SJCRH30 (cell line): ENCODE data around the gene RPS27L. TPM values are rescaled to one million over a fixed set of nuclear protein-coding genes. Genes with fewer than 3 reads are reported as not detected.

Experiments used
- DNase-seq, 2 experiments: peaks; one replicate each; pipeline ENCODE4 v3.0.0-alpha.2; 2015 to 2020
- H3K27ac ChIP-seq: fragments of 250-450 bp; sonication (Bioruptor Pico); 2 replicates; pipeline ENCODE4 v1.5.1; 2020; ENCODE audit warnings: mild to moderate bottlenecking, moderate library complexity
- H3K27me3 ChIP-seq: fragments of 250-450 bp; sonication (Bioruptor Pico); 2 replicates; pipeline ENCODE4 v1.5.1; 2020; ENCODE audit warnings: mild to moderate bottlenecking, moderate library complexity
- H3K36me3 ChIP-seq: fragments of 250-450 bp; sonication (Bioruptor Pico); 2 replicates; pipeline ENCODE4 v1.5.1; 2020; ENCODE audit warnings: mild to moderate bottlenecking, moderate library complexity
- H3K4me1 ChIP-seq: fragments of 250-450 bp; sonication (Bioruptor Pico); 2 replicates; pipeline ENCODE4 v1.5.1; 2020; ENCODE audit warnings: mild to moderate bottlenecking, moderate library complexity
- H3K4me3 ChIP-seq: fragments of 250-450 bp; sonication (Bioruptor Pico); 2 replicates; pipeline ENCODE4 v1.5.1; 2020; ENCODE audit warnings: mild to moderate bottlenecking, moderate library complexity
- H3K9me3 ChIP-seq: fragments of 250-450 bp; sonication (Bioruptor Pico); replicated peaks from 2 replicates; pipeline ENCODE4 v1.5.1; 2020; ENCODE audit warnings: mild to moderate bottlenecking, moderate library complexity
- total RNA-seq: library from RNA; depleted of rRNA; stranded (reverse); fragments of >200 nt; shearing (Covaris generic); gene quantifications from 2 replicates; pipeline ENCODE4 v1.2.3, GENCODE V29; 2014; rRNA removed

Gene RPS27L
- total RNA-seq, result 178 and 185 TPM in 2 replicates

DNA sequence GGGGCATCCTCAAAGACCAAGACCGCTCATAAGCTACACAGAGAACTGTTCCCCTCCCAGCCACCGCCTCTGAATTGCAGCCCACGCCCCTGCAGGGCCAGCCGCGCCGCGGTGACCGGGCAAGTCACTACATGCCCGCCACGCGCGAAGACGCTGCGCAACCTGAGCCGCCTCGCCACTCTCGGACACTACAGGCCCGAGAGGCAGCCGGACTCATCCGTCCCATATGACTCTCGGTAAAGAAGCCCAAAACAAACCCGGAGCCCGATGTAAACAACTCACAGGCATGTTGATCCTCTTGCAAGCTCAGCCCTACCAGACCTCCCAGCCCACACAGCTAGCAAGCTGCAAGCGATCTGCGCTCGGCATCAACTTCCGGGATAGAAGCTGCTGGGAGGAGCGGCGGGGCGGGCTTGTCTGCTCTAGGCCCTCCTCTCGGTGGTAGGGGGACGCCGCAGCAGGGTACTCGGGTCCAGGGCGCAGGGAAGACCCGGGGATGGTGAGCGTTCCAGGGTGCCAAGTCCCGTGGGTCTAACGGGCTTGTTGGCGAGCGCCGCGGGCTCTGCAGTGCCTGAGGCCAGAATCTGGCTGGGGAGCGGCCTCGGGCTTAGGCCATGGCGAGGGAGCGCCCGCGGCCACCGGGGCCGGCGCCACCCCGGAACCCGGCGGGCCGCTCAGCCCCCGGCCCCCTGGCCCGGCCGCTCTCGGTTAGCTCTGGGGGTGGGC lies at the start of gene RPS27L:
Gene RPS27L, minus strand, starts transcription at position 360 of the 726 bp plus-strand sequence. Its CDS starts 72 bp downstream, at position 288.
- peaks cover 9% of the 10 kb centered on the region for H3K36me3 ChIP-seq
- H3K9me3 ChIP-seq, result no peaks in the 10 kb centered on the region
- H3K4me3 ChIP-seq, result peak within 1 kb of the TSS; percentile 68
- no peaks in the 10 kb centered on the region for H3K4me1 ChIP-seq
- peak; percentile 96 to 97 for DNase-seq
- no peaks in the 10 kb centered on the region for H3K27me3 ChIP-seq
- peak within 1 kb of the TSS; percentile 89 for H3K27ac ChIP-seq

- DNase-seq, result no peak
Observed at GRCh38 chr15:63206079-63206478, 48.8 kb upstream of the RPS27L start.

GRCh38 chr15:63203451-63204090 lies 46.3 kb upstream of the RPS27L start:
- H3K4me3 ChIP-seq, result no peak overlapping the region
- no peak overlapping the region for H3K27ac ChIP-seq
- H3K4me1 ChIP-seq, result peaks cover 5% of the 10 kb centered on the region
- no peaks in the 10 kb centered on the region for H3K27me3 ChIP-seq
- no peaks in the 10 kb centered on the region for H3K9me3 ChIP-seq
- DNase-seq, result no peak
- peaks cover 2% of the 10 kb centered on the region for H3K36me3 ChIP-seq

More at GRCh38 chr15:63206079-63206478, 48.8 kb upstream of the RPS27L start:
- Histone ChIP-seq H3K27me3 (no peaks in the 10 kb centered on the region), H3K4me3 (no peak overlapping the region), H3K36me3 (no peaks in the 10 kb centered on the region), H3K9me3 (no peaks in the 10 kb centered on the region), H3K27ac (no peak overlapping the region), H3K4me1 (no peaks in the 10 kb centered on the region; the same call in 1 of the 2 replicates)

GRCh38 chr15:63202861-63203260 lies 45.6 kb upstream of the RPS27L start:
- DNase-seq, result no peak
- no peak overlapping the region for H3K4me3 ChIP-seq
- peaks cover 5% of the 10 kb centered on the region for H3K4me1 ChIP-seq
- no peaks in the 10 kb centered on the region for H3K27me3 ChIP-seq
- no peaks in the 10 kb centered on the region for H3K9me3 ChIP-seq
- H3K27ac ChIP-seq, result no peak overlapping the region
- peaks cover 2% of the 10 kb centered on the region for H3K36me3 ChIP-seq

DNA sequence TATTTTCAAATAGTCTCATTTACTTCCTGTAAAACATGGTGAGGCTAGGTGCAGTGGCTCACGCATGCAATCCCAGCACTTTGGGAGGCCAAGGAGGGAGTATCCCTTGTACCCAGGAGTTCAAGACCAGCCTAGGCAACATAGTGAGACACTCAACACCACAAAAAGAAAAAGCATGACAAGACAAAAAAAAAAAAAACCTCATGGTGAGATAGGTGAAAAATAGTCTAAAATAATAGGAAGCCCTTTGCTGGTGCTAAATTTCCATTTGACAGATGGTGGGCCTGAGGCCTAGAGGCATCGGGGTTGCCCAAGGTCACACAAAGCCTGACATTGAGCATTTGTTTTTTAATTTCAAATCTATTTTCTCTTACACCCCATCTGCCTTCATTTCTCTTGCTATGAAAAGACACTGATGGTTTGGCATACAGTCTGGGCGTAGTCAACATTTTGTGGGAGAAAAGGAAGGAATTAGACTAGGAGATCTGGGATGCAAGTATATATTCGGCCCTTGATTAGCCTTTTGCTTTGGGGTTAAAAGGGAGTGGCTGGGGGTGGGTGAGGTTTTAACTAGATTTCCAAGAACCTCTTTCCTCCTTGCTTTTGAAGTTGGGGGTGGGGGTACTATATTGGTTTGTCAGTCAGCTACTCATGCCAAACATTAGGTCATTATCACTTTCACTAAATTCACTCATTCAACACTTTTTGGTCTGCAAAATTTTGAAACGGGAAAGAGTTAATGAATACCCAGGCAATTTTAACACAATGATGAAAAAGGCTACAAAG lies 43.4 kb upstream of the RPS27L start:
- no peak overlapping the region for H3K4me3 ChIP-seq
- no peaks in the 10 kb centered on the region for H3K9me3 ChIP-seq
- H3K36me3 ChIP-seq, result peaks cover 2% of the 10 kb centered on the region
- no peak overlapping the region for H3K27ac ChIP-seq
- peaks cover 5% of the 10 kb centered on the region for H3K4me1 ChIP-seq
- no peaks in the 10 kb centered on the region for H3K27me3 ChIP-seq
- no peak for DNase-seq

DNA sequence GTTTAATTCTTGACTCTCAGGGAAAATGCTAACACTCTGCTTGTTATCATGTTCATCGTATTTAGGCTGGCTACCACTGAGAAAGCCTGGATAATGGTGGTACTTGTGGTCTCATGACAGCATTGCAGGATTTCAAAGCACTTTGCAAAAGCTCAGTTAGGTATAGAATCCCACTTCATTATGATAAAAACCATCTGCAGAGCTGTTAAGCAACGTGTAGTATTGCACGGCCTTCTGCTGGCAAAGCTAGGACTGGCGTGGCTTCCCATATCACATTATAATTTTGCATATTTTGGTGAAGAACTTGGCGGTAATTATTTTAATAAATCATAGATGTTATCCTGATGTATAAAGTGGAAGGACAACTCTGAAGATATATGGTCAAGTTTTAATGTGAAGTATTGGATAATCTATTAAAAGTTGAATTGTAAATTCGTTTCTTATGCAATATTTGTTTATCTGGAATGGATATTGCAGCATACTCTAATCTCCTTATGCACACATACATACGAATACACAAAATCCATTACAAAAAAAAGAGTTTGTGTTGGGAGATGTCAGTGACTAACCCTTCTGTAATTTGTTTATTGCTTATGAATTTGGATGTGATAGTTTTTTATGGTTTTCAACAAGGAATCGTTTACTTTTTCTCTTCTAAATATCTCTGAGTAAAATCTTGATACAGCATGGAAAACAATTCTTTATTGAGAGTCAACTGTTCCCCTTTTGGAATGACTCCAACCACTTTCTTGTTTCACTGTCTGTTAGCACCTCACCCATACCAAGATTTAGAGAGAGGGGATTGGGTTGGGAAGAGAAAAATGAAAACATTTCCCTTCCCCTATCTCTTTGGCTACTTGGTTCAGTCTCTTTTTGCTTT lies 41.3 kb upstream of the RPS27L start:
- H3K9me3 ChIP-seq, result no peaks in the 10 kb centered on the region
- H3K4me1 ChIP-seq, result peaks cover 5% of the 10 kb centered on the region
- H3K27ac ChIP-seq, result no peak overlapping the region
- no peak overlapping the region for H3K4me3 ChIP-seq
- peaks cover 2% of the 10 kb centered on the region for H3K36me3 ChIP-seq
- H3K27me3 ChIP-seq, result no peaks in the 10 kb centered on the region
- no peak for DNase-seq

DNA sequence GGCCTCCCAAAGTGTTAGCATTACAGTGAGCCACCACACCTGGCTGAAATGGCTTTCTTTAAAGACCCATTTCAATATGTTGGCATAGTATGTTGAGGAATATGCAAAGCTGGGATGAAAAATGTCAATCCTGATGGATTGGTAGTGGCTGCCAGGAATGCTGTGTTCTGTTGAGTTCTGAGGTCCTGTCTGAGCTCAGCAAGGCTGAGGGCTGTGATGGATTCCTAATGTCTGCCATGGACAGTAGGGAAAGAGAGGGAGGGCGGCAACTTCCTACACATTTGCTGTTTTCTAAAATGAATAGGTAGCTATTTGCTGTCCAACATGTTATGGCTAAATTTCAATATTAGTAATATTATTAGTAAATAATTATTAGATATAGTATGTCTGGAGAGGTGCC lies 40.3 kb upstream of the RPS27L start:
- peaks cover 2% of the 10 kb centered on the region for H3K36me3 ChIP-seq
- no peak for DNase-seq
- H3K27ac ChIP-seq, result no peak overlapping the region
- no peak overlapping the region for H3K4me3 ChIP-seq
- H3K9me3 ChIP-seq, result no peaks in the 10 kb centered on the region
- H3K27me3 ChIP-seq, result no peaks in the 10 kb centered on the region
- H3K4me1 ChIP-seq, result peaks cover 5% of the 10 kb centered on the region

GRCh38 chr15:63196842-63197241 lies 39.6 kb upstream of the RPS27L start:
- Histone ChIP-seq H3K27me3 (no peaks in the 10 kb centered on the region), H3K4me3 (no peak overlapping the region), H3K9me3 (no peaks in the 10 kb centered on the region), H3K27ac (no peak overlapping the region), H3K4me1 (peaks cover 5% of the 10 kb centered on the region), H3K36me3 (peaks cover 2% of the 10 kb centered on the region)
- no peak for DNase-seq

DNA sequence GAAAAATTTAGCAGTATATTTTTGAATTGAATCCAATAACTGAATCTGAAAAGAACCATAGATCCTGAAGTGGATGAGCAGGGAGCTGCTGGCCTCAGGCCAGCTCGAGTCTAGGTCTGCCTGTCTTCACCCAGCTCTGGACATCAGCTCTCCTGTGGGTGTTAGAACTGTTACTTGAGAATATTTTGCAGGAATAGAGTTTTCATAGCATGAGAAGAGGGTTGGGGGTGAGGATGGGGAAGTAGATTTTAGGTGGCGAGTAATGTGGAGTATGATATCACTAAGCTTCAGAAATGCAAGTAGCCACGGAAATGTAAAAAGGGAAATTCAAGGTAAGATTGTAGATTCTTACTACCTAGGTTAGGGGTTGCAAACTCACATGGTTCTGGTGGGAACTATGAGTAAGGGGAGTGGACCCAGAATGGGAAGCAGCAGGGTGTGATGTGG lies 38.3 kb upstream of the RPS27L start:
- peaks cover 2% of the 10 kb centered on the region for H3K36me3 ChIP-seq
- H3K4me3 ChIP-seq, result no peak overlapping the region
- no peak overlapping the region for H3K27ac ChIP-seq
- no peak for DNase-seq
- H3K27me3 ChIP-seq, result no peaks in the 10 kb centered on the region
- H3K4me1 ChIP-seq, result peaks cover 6% of the 10 kb centered on the region
- H3K9me3 ChIP-seq, result no peaks in the 10 kb centered on the region

GRCh38 chr15:63194880-63195568 lies 37.7 kb upstream of the RPS27L start:
- Histone ChIP-seq H3K4me1 (peaks cover 8% of the 10 kb centered on the region), H3K36me3 (peaks cover 2% of the 10 kb centered on the region; the same call in 1 of the 2 replicates)

GRCh38 chr15:63194302-63194701 lies 37.0 kb upstream of the RPS27L start:
- Histone ChIP-seq H3K4me1 (peaks cover 8% of the 10 kb centered on the region), H3K27ac (no peak overlapping the region), H3K9me3 (no peaks in the 10 kb centered on the region), H3K4me3 (no peak overlapping the region), H3K36me3 (peaks cover 2% of the 10 kb centered on the region; the same call in 1 of the 2 replicates), H3K27me3 (no peaks in the 10 kb centered on the region)
- no peak for DNase-seq

More at GRCh38 chr15:63194880-63195568, 37.7 kb upstream of the RPS27L start:
- no peaks in the 10 kb centered on the region for H3K27me3 ChIP-seq
- H3K9me3 ChIP-seq, result no peaks in the 10 kb centered on the region
- no peak overlapping the region for H3K27ac ChIP-seq
- no peak overlapping the region for H3K4me3 ChIP-seq
- no peak for DNase-seq

DNA sequence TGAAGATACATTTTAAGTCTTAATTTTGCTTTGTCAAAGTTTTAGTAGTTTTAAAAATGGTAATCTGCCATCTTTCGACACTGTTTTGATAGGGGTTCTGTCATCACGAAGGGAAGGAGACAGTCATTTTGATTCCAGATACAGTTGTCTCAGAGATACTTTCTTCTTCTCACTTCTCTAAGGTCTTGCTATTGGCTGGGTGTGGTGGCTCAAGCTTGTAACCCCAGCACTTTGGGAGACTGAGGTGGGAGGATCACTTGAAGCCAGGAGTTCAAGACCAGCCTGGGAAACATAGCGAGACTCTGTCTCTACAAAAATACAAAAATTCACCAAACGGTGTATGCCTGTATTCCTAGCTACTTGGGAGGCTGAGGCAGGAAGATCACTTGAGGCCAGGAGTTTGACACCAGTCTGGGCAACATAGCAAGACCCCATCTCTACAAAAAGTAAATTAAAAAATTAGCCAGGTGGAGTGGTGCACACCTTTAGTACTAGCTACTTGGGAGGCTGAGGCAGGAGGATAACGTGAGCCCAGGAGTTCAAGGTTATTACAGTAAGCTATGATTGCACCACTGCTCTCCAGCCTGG lies 35.4 kb upstream of the RPS27L start:
- Histone ChIP-seq H3K4me1 (peaks cover 8% of the 10 kb centered on the region; the same call in 1 of the 2 replicates), H3K4me3 (no peak overlapping the region), H3K27me3 (no peaks in the 10 kb centered on the region), H3K27ac (no peak overlapping the region), H3K9me3 (no peaks in the 10 kb centered on the region), H3K36me3 (no peaks in the 10 kb centered on the region)
- no peak for DNase-seq

DNA sequence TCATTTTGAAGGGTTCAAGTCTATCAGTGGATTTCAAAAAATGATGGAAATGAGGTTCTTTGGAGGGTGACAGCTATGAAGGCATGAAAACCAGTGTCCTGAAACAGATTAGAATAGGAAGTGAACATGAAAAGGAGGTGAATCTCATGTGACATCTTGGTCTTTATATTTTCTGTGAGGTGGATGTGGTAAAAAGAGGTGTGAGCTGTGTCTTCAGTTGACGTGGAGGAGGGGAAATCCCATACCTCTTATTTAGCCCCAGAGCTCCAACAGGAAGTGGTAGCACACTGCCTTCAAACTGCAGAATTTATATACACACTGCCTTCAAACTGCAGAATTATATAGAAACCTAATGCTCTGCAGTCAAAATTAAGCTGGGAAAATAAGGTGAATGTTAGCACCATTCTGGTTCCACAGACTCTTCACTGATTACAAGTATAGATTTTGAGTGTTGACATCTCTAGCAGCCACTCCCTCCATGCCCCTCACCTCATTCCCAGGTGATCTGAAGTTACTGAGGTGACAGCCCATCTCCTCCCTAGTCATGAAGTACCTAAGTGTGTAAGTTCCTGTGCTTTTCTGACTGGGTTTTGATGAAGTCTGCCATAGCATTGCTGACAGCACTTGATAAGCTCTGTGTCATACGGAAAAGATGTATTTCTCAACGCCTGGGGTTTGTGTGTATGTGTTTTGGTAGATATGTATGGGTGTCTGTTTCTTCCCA lies 34.8 kb upstream of the RPS27L start:
- Histone ChIP-seq H3K9me3 (no peaks in the 10 kb centered on the region), H3K36me3 (no peaks in the 10 kb centered on the region), H3K27me3 (no peaks in the 10 kb centered on the region), H3K27ac (no peak overlapping the region), H3K4me3 (no peak overlapping the region), H3K4me1 (peaks cover 8% of the 10 kb centered on the region; the same call in 1 of the 2 replicates)
- no peak for DNase-seq
